ENCODE data around the gene PIGT.
"Not testable (repeated sequence)": the region's sequence is repeated elsewhere in the genome, so short reads cannot be mapped to it uniquely, and the experiment has no call there.

PIGT gene

DNA sequence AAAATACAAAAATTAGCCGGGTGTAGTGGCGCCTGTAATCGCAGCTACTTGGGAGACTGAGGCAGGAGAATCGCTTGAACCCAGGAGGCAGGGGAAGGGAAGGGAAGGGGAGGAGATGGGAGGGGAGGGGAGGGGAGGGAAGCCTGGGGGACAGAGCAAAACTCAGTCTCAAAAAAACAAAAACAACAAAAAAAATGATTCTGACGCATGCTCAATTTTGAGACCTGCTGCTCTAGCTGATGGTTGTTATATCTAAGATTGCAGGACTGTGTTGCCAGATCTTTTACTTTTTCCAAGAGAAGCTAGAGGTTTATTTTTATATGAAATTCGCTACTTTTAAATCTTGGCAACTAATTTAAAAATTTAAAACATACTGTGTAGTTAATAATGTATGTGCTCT is 51.2 kb downstream of the PIGT start:
- no peak for DNase-seq

DNA sequence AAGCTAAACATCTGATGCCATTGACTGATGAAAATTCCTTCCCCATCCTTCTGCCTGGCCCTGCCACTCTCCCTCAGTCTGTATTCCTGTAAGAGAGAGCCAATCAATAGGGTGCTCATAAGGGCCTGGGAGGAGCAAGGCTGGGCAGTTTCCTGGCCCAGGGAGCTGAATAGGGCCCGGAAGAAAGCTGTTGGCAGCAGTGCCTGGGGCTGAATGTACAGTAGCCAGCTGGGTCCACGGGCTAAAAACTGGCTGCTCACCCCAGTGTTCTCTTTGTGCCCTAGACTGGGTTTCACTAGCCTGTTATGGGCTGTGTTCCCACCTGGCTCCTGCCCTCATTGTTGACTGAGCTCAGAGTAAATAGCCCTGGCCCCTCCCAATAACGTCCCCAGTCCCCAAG is 51.9 kb downstream of the PIGT start:
- no peak for DNase-seq

DNA sequence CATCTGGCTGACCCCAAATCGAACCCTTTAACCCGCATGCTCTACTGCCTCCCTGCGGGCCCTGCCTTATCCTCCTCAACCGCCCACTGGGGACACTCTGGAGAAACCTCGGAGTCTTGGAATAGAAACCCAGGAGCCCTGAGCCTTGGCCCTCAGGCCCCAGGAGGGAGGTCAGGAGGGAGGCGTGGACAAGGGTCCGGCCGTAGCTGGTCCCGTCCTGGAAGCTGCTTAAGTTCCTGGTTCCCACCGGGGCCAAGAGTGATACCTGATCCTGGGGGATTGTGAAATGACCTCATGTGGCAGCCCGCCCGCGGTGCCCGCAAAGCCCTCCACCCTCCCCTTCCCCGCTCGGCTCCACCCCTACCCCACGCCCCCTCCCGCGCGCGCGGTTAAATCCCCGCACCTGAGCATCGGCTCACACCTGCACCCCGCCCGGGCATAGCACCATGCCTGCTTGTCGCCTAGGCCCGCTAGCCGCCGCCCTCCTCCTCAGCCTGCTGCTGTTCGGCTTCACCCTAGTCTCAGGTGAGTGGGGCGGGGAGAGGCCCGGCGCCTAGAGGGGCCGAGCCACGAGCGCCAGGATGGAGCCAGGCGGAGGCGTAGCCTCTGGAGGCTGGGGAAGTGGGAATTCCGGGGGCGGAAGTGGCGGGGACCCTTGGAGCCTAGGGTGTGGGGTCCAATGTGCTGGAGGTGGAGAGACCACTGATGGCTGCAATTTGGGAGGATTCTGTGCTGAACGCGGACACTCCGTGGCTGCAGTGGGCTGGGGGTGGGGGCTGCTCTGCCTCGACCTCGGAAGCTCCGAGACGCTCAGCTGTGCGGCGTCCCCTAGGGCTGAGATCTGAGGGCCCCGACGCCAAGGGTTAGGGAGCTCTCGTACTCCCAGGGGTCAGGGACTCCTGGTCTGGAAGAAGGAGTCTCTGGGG is 53.7 kb downstream of the PIGT start, which contains the start of gene WFDC2:
Gene WFDC2, plus strand, starts transcription at position 418 of the 926 bp plus-strand sequence. Its CDS starts 29 bp downstream, at position 447.
- no peak for DNase-seq

DNA sequence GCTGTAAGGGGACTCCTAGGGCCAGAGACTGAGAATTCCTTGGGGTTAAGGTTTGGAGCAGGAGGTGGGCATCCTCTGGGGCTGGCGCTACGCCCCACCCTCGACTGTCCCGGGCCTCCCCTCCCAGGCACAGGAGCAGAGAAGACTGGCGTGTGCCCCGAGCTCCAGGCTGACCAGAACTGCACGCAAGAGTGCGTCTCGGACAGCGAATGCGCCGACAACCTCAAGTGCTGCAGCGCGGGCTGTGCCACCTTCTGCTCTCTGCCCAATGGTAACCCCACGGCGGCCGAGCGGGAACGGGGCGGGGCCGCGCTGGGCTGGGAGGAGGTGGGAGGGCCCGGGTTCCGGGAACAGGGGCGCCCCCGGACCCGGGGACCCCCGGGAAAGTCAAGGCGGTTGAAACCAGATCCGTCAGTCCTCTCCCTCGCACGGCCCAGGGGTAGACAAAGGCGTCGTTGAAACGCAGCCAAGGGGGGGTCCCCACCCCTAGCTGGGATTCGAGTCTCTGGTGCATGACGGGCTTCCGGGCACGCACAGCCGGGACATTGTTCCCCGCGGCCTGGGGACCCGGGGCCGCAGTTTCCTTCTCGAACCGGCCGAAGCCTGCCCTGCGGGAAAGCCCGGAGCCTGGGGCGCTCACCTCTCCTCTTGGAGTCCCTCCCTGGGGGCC is 54.5 kb downstream of the PIGT start:
- DNase-seq, result peak in 1 of 5 donors; percentile 11

DNA sequence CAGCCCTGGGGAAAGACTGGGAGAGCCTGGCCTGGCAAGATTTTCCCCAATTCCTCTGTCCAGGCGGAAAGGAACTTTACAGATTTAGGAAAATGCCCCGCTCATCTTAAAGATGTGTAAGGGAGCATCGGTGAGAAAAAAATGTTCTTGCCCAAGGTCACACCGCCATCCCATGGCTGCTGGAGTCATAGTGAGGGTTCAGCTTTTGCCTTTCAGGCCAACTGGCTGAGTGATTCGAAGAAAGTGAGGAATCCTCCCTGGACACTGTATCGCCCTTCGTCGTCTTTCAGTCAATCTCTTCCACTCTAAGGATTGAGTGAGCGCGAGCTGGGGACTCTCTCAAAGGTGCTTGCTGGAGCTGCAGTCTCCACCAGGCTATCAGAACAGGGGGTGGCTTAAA is 55.0 kb downstream of the PIGT start:
- no peak for DNase-seq

DNA sequence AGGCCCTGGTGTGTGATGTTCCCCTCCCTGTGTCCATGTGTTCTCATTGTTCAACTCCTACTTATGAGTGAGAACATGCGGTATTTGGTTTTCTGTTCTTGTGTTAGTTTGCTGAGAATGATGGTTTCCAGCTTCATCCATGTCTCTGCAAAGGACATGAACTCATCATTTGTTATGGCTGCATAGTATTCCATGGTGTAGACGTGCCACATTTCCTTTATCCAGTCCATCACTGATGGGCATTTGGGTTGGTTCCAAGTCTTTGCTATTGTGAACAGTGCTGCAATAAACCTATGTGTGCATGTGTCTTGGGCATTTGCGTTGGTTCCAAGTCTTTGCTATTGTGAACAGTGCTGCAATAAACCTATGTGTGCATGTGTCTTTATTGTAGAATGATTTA is 56.3 kb downstream of the PIGT start:
- DNase-seq, result not testable (repeated sequence)

Measured in T-helper 1 cell (primary cell).